GM21423 (cell line): ENCODE measurements around the gene VAC14.
A peak's percentile ranks its signal among the peaks of the same experiment; 100 is the strongest.
"Not testable (repeated sequence)": the region's sequence is repeated elsewhere in the genome, so short reads cannot be mapped to it uniquely, and the experiment has no call there.

Experiments
- ATAC-seq: cut with Tn5 transposase; IDR thresholded peaks from one replicate; pipeline ENCODE4 v1.9.1; 2021; ENCODE audit warnings: mild to moderate bottlenecking, moderate library complexity; ENCODE audit not compliant: unreplicated experiment

VAC14 gene

DNA sequence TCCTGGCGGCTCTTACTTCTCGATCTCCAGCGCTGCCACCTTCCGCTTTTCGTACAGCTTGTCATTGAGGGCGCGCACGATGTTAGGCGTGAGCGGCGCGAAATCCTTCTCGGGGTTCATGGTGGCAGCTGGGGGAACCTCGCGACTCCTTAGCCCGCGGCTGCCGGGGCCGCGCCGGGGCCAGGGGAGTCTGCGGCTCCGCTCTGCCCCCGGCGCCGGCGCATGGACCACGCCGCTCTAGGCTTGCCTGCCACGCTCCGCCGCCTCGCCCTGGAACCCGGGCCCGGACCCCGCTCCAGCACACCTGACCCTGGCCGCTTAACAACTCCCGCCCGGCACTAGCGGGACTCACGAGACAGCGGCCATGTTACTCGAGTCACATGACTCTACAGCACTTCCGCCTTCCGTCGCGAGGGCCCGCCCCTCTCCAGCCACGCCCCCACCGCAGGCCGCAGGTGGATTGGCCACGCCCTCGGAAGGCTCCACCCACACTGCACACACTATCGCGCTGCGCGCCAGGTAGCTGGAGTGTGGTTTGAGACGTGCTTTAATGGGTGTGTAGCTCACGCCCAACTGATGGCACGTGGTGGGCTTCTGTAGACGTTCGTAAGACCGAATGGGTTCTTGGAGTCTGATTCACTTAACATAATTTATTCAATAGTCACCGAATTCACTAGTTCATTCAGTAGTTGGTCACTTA is at the start of gene VAC14:
VAC14 (minus strand) TSS at position 378 of the 700 bp plus-strand sequence; CDS start at position 120, 258 bp downstream.
- peak; percentile 92 for ATAC-seq

DNA sequence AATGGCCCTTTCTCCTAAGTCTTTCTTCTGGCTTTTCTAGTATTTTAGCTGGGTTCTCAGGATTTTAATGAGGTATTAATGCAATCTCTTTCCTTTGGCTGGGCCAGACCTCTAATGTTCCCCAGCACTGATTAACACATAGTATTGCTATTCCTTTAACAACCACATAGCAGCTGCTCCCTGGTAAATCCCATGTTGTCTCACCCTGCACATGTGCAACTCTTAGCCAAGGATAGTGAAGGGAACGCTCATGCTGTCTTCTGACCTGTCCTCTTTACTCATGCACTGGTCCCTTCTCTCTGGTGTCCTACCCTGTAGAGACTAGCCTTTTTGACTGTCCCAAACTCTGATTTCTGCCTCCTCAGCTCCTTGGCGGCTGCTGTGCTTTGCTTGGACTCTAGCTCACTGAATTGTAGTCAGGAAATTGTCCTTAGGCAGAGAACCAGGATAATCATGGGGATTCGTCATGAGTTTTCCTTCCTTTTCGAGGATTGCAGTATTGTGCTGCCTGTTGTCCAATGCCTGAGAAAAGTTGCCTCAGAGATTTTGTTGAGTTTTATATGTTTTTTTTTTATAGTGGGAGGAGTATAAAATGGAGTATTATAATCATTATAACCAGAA is 22.6 kb upstream of the VAC14 start:
- not testable (repeated sequence) for ATAC-seq

DNA sequence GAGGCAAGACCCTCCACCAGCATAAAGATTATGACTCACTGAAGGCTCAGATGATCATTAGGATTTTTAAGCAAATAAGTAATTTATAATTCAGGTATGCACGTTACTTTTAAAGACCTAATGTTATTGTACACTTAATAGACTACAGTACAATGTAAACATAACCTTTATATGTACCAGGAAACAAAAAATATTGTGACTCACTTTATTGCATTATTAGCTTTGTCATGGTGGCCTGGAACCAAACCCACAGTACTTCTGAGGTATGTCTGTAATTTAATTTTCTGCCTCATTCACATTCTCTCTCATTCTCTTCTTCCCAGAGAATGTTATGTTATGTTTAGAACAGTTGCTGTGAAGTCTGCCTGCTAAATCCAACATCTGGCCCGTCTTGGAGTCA is 21.8 kb upstream of the VAC14 start:
- ATAC-seq, result not testable (repeated sequence)

DNA sequence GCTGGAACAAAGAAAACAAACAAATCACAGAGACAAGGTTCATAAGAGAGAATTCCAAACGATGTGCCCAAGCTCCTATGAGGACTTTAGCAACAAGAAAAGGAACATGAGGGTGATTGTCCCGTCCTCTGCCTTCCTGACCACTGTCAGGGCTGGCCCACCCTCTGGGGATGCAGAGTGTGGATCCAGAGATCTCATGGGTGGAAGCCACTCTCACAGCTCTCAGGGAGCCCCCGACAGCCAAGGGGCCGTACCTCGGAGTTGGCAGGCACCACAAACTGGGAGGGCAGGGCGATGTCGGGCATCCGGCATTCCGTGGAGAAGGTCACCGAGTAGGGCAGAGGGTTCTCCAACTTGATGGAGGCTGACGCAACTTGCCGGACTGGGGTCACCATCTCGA is 17.1 kb upstream of the VAC14 start:
- ATAC-seq, result not testable (repeated sequence)

DNA sequence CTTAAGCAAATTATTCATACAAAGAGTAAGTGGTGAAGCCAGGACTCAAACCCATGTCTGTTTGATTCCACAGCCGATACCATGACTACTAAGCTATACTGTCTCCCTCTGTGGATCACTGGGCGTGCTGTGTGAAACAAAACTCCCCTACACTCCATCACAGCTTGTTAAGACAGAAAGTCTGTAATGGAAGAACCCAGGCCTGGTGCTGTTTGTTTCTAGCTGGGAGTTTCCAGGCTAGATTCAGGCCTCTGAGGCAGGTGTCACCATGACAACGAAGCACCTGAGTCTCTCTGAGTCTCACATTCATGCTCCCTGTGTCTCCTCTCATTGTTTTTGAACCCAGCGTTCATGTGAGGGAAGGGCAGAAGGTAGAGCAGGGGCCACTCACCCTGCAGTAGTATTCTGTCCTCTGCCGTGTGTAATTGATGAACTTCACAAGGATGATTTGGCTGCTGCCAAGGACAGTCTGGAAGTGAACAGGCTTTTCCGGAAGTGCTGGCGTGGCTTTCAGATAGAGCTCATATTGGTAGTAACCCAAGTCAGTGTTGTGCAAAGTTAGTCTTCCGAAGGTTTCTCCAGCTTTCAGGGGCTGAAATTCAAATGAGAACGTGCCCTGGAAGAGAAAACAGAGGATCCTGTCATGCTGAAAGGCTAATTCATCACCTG is 8.6 kb upstream of the VAC14 start:
- peak; percentile 48 for ATAC-seq

DNA sequence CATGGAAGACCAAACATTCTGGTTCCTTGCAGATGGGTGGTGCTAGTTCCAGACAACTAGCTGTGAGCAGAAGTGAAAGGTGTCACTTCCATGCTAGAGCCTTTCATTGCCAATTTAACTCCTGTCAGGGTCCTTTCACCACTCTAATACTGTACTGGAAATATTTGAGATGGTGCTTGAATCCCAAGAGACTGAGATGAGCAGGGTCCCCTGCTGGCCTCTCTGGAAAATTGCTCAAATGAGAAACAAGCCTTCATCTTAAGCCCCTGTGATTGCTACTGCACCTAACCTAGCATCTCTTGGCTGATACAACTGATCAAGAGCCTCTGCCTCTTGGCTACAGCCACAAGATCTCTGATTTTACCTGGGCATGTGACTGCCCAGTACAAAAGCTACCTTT is 7.4 kb upstream of the VAC14 start:
- ATAC-seq, result no peak

DNA sequence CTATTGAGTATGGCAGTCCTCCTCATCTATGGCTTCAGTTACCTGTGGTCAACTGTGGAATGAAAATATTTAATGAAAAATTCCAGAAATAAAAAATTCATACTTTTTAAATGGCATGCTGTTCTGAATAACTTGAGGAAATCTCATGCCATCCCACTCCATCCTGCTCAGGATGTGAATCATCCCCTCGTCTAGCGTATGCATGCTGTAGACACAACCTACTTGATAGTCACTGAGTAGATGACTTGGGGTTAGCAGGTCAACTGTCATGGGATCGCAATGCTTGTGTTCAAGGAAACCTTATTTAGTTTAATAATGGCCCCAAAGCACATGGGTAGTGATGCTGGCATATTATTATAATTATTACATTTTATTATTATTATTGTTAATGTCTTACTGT is 4.8 kb upstream of the VAC14 start:
- no peak for ATAC-seq

DNA sequence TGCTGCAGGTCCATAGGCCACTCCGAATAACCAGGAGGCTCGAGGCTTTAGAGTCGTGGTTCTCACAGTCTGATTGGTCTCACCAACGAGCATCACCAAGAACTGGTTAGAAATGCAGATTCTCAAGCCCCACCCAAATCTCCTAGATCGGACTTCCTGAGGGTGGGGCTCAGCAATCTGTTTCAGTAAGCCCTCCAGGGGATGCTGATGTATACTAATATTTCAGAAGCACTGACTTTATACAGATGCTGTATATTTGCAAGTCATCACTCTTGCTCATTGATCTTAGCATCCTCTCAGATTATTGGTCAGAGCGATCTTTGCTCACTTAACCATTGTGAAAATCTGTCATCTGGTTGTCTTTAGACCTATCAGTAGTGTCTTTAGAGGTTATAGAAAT is 4.4 kb upstream of the VAC14 start:
- no peak for ATAC-seq

DNA sequence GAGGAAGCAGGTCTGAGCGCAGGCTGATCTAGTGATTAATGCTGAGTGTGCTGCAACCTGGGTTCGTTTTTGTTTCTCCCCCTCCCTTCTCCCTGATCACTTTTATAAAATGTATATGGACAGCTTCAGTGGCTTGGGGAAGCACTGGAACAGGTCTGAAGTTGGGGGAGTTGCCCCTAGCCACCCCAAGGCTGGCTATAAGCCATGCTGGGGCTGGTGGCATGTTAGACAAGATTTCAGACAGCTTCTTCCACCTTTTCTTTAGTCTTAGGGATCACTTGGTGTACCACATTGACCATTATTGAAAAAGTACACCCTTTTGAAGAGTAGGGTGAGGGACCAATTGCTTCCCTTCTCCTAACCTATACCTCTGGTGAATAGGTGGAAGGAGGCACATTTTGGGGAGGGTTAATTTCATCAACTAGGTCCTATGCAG is 3.8 kb upstream of the VAC14 start:
- no peak for ATAC-seq

DNA sequence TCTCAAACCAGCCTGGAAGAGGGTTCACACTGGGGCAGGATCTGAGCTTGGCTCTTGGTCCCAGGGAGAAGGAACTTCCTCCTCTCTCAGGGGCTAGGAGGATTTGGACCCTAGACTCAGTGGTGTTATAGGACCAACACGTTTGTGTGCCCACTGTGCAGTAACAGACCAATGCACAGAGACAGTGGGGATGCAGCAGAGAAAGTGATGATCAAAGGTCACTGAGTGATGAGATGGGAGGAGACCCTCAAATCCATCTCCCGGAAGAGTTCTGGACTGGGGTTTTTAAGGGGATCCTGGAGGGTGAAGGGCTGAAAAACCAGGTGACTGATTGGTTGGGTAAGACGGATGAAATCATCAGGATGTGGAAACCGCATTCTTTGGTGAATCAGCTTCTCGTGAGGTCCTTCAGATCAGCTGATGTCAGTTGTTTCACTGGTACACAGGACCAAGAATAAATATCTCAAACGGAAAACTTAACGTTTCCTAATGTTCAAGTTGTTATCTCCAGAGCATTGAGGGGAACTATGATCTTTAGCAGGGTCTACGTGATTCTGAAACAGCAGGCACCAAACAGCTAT is 3.3 kb upstream of the VAC14 start:
- no peak for ATAC-seq

DNA sequence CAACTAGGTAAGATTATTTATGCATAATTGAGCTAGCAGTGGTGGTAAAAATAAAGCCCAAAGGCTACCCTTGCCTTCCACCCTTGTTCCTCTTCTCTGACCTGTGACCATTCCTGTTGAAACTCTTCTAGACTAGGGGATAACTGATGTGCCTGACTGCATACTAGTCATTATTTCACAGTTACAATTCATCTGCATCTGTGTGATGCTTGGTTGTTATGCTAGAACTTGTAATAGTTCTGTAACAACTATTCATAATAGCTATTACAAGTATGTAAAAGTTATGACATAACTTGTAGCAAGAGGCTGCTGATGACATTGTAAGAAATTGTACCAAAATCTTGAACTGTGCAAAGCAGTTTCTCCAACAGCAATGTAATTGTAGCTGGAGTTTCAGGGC is 2.4 kb upstream of the VAC14 start:
- ATAC-seq, result no peak

DNA sequence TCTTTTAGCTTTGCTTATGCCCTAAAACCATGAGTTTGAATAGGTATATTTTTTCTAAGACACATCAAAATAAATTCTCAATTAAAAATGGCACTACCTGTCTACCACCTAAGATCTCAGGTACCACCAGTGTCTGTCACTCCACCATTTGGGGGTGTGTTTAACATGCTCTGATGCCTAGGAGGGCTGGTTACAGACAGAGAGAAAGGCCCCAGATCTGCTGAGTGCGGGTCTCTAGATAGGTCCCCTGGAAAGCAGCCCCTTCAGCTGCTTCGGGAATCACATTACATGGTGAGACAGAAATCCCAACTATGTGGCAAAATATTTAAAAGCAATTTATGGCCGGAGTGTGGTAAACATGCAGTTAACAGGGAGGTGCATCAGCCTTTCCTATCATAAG is 653 bp upstream of the VAC14 start:
- no peak for ATAC-seq

DNA sequence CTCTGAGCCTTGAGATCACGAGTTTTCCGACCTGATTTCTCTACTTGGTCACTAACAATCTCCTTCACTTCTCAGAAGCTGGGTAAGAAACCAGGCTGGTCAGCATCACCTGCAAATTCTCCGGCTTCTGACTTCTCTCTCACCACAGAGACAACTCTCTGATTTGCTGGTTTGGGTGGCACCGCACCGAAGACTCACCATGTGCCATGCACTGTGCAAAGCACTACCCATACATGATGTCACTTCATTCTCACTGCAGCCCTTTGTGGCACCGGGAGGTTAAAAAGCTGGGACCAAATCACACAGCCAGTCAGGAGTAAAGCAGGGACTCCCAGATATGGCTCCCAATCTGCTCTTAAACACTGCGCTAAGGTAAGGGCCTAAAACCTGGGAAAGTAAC is 647 bp downstream of the VAC14 start:
- ATAC-seq, result no peak

DNA sequence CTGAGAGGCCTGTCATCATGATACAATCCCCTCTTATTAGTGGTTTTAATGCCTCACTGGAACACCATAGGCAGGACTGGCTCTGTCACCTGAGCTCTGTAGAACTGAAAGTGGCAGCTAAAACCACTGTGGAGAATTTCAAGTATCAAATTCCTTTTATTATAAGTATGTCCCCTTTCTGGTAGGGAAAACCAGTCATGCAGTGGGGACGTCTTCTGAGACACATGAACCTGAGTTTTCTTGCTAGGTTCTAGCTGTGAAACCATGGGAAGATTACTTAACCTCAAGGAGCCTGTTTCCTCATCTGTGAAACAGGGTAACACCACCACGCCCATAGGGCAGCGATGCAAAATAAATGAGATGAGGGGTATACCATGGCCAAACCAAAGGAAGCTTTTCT is 4.7 kb downstream of the VAC14 start:
- no peak for ATAC-seq

DNA sequence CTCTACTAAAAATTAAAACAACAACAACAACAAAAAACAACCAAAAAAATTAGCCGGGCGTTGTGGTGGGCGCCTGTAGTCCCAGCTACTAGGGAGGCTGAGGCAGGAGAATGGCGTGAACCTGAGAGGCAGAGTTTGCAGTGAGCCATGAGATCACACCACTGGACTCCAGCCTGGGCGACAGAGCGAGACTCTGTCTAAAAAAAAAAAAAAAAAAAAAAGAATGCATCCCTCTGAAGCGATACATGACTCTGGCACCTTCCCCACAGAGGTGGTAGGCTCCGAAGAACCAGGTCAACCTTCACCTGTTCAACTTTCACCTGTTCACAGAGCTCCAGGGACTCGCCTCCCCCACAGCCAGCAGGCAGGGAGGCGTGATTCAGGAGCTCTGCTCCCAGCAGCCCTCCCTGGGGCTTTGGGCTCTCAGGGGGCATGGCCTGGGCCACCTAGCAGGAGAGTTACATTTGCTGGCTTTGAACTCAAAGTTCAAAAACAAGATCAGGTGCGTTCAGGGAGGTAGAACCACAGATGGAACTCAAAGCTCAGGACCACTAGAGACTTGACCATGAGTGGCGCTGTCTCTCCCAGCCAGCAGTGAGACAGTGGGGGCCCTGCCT is 5.6 kb downstream of the VAC14 start:
- ATAC-seq, result no peak

DNA sequence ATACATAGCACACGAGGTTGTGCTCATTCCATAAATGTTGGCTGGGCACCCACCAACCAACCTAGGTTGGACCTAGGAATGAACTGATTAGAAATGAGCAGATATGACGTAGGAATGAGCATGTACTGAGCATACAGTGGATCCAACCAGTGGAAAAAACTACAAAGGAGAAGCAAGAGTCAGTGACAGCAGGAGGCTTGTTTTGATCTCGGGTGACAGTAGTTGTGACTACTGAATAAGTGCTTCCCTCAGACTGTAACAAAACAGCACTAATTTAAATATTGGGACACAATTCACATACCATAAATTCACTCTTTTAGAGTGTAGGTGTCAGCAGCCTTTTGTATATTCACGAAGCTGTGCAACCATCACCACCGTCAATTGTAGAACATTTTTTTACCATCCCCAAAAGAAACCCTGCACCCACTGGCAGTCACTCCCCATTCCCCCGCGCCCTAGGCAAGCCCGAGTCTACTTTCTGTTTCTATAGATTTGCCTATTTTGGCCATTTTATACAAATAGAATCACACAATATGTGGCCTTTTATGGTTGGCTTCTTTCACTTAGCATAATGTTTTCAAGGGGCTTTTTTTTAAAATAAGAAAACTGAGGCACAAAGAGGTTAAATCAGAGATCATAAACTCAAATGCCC is 7.0 kb downstream of the VAC14 start:
- peak; percentile 62 for ATAC-seq

DNA sequence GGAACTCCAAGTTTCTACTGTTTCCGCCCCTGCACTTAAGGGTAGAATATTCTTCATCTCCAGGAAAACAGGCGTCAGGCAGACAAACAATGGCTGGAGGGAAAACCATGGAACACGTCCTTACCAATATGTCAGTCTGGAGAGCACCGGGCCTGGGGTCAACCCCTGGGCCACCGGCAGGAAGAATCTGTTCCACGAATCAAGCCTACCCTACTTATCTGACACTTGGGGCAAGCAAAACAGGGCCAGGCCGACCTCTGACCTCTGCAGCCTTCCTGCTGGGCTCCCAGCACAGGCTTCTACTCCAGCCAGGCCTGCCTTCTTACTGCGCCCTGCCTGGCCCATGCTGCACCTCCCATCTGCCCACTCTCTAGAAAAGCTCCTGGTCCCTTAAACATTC is 10.1 kb downstream of the VAC14 start:
- no peak for ATAC-seq

DNA sequence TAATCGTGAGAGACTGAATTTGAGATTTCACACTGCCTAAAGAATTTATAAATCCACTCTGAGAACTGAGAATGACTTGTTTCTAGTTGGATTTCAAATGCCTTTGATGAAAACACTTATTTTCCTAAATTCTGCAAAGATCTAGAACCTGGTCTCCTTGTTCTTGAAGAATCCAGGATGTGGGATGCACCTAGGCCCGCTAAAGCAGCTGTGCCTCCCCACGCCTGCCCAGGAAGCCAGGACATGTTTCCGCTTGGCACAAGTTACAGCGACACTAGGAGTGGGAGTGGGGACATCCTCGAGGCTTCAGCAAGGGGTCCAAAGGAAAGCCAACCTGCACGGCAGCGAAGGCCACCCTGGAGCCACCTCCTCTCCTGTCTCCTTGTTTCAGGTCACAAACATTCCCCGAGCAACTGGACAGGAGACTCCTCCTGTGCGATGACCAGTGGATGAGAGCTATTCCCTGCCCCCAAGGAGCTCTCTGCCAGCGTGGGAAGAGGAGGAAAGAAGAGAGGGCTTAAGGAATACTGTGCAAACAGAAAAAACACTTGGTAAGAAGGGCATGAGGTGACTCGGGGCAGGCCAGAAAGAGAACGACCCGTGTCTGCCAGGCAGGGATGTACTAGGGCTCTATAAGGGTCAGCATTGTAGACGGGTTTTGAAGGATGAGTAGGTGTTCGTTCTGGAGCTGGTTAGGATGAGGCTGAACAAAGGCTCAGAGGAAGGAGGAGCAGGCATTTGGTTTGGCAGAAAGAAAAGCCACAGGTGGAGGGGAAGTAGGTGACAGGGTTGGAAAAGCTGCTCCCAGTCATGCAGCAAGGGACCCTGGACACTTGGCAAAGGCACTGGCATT is 11.1 kb downstream of the VAC14 start:
- no peak for ATAC-seq

DNA sequence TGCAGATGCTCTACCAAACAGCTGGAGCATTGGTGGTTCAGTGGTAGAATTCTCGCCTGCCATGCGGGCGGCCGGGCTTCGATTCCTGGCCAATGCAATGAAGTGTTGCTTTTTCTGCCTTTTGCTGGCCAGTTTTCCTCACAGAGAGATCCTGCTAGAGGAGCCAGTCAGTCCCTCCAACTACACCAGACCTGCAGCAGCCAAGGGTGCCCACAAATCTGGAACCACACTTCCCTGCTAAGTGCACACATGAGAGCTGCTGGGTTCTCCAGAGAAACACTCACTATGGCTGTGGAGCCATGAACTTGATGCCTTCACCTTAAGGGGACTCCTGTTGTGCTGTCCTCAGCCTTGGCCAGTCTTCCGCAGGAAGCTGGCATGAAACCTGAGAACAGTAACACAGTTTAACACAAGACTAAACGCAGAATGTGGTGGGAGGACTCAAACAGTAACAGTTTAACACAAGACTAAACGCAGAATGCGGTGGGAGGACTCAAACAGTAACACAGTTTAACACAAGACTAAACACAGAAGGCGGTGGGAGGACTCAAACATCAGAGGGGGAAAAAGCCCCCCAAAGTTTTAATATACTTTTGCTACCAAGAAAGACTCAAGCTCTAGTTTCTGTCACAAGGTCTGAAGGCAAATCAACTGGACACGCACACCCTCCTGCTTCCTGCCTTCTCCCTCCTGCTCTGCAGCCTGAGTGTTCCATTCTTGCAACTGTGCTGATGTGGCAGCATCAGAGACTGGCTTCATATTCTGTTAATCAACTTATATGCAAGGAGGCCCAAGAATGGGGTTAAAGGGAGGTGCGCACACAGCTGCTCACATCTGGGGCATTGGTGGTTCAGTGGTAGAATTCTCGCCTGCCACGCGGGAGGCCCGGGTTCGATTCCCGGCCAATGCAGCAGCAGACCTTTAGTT is 12.0 kb downstream of the VAC14 start:
- ATAC-seq, result no peak
